Eye (tissue), 1 donor: ENCODE measurements around the gene TAF7L.
A peak's percentile ranks its signal among the peaks of the same experiment; 100 is the strongest.
"Not testable (repeated sequence)": the region's sequence is repeated elsewhere in the genome, so short reads cannot be mapped to it uniquely, and the experiment has no call there.

Experiments used
- DNase-seq: peaks from one replicate; pipeline ENCODE4 v3.0.0-alpha.2; 2015

Gene TAF7L

GRCh38 chrX:101290957-101291603, at the start of gene TAF7L:
Gene TAF7L, minus strand, starts transcription at chrX:101291334. Its CDS starts 3,791 bp downstream, at chrX:101287543.
- peak; percentile 19 for DNase-seq

GRCh38 chrX:101337776-101338271, 46.7 kb upstream of the TAF7L start:
- no peak for DNase-seq

GRCh38 chrX:101334310-101334709, 43.2 kb upstream of the TAF7L start:
- DNase-seq: not testable (repeated sequence)

GRCh38 chrX:101326600-101326999, 35.5 kb upstream of the TAF7L start:
- DNase-seq: not testable (repeated sequence)

GRCh38 chrX:101303790-101304189, 12.7 kb upstream of the TAF7L start:
- no peak for DNase-seq

- not testable (repeated sequence) for DNase-seq
Observed at GRCh38 chrX:101295603-101296002, 4.5 kb upstream of the TAF7L start.

GRCh38 chrX:101287402-101287801, 3.7 kb downstream of the TAF7L start:
- peak; percentile 75 for DNase-seq

- no peak for DNase-seq
Observed at GRCh38 chrX:101276238-101276637, 14.9 kb downstream of the TAF7L start.

GRCh38 chrX:101274198-101274597, 16.9 kb downstream of the TAF7L start:
- no peak for DNase-seq

- no peak for DNase-seq
Observed at GRCh38 chrX:101265869-101266428, 25.2 kb downstream of the TAF7L start.

GRCh38 chrX:101263766-101264165, 27.4 kb downstream of the TAF7L start:
- no peak for DNase-seq

- no peak for DNase-seq
Observed at GRCh38 chrX:101262590-101262989, 28.5 kb downstream of the TAF7L start.

GRCh38 chrX:101260435-101260834, 30.7 kb downstream of the TAF7L start:
- DNase-seq: no peak

- no peak for DNase-seq
Observed at GRCh38 chrX:101258259-101258581, 32.9 kb downstream of the TAF7L start.

- DNase-seq: no peak
Observed at GRCh38 chrX:101257448-101258258, 33.5 kb downstream of the TAF7L start.

- no peak for DNase-seq
Observed at GRCh38 chrX:101252634-101253033, 38.5 kb downstream of the TAF7L start.

GRCh38 chrX:101241531-101241930, 49.6 kb downstream of the TAF7L start:
- DNase-seq: no peak

- no peak for DNase-seq
Observed at GRCh38 chrX:101237041-101237440, 54.1 kb downstream of the TAF7L start.

GRCh38 chrX:101232316-101232715, 58.8 kb downstream of the TAF7L start:
- DNase-seq: no peak

- DNase-seq: no peak
Observed at GRCh38 chrX:101231080-101231479, 60.1 kb downstream of the TAF7L start.

GRCh38 chrX:101230636-101231035, 60.5 kb downstream of the TAF7L start:
- DNase-seq: no peak

- no peak for DNase-seq
Observed at GRCh38 chrX:101229170-101229569, 62.0 kb downstream of the TAF7L start.

- no peak for DNase-seq
Observed at GRCh38 chrX:101223226-101223625, 67.9 kb downstream of the TAF7L start.

GRCh38 chrX:101220662-101221260, 70.4 kb downstream of the TAF7L start:
- no peak for DNase-seq
